OCI-M2 (cell line): ENCODE measurements around the gene ACTR3C.
"Not testable (repeated sequence)": the region's sequence is repeated elsewhere in the genome, so short reads cannot be mapped to it uniquely, and the experiment has no call there.

Experiments
- DNase-seq: peaks from one replicate; lab custom pipeline; 2025; ENCODE audit not compliant: unreplicated experiment; lab: John Stamatoyannopoulos, UW

Gene ACTR3C

GRCh38 chr7:150219941-150220658 is 103.2 kb downstream of the ACTR3C start:
- not testable (repeated sequence) for DNase-seq

- not testable (repeated sequence) for DNase-seq
Measured at GRCh38 chr7:150206848-150207247, 116.5 kb downstream of the ACTR3C start.

GRCh38 chr7:150205866-150206265 is 117.5 kb downstream of the ACTR3C start:
- DNase-seq: not testable (repeated sequence)

GRCh38 chr7:150204577-150204976 is 118.8 kb downstream of the ACTR3C start:
- DNase-seq: not testable (repeated sequence)

- not testable (repeated sequence) for DNase-seq
Measured at GRCh38 chr7:150202894-150203293, 120.5 kb downstream of the ACTR3C start.
